Activated T-helper 1 cell treated with anti-CD3 and anti-CD28 coated beads, Interleukin-12 subunit alpha, Interleukin-12 subunit beta, Interleukin-2, Interleukin-4 antibody, amounts not matched to agents 30 ng/mL and 10 ng/mL and 1 ng/mL, durations not matched to agents 14 hours and 24 hours and 36 hours (primary cell): ENCODE data around the gene KDM4C. TPM values are rescaled to one million over a fixed set of nuclear protein-coding genes. Genes with fewer than 3 reads are reported as not detected.

ENCODE experiments used
- DNase-seq: peaks from one replicate; pipeline ENCODE4 v3.0.0; 2021; ENCODE audit warnings: low spot score
- H3K27ac Mint-ChIP-seq: one replicate; pipeline ENCODE4 v1.8.0; 2021; ENCODE audit warnings: mild to moderate bottlenecking, mixed read lengths
- H3K27me3 Mint-ChIP-seq: one replicate; pipeline ENCODE4 v1.8.0; 2022; ENCODE audit warnings: mild to moderate bottlenecking, moderate library complexity, mixed read lengths; ENCODE audit not compliant: insufficient read depth
- H3K36me3 Mint-ChIP-seq: one replicate; pipeline ENCODE4 v1.8.0; 2021; ENCODE audit warnings: low read depth, mixed read lengths
- H3K4me1 Mint-ChIP-seq: one replicate; pipeline ENCODE4 v1.8.0; 2021; ENCODE audit warnings: low read depth, mixed read lengths
- H3K4me3 Mint-ChIP-seq: one replicate; pipeline ENCODE4 v1.8.0; 2021; ENCODE audit warnings: mild to moderate bottlenecking, moderate library complexity, mixed read lengths
- H3K9me3 Mint-ChIP-seq: one replicate; pipeline ENCODE4 v1.8.0; 2021; ENCODE audit warnings: mixed read lengths
- intact Hi-C: fragments of 100-400 bp; cut with micrococcal nuclease; formaldehyde crosslinking; loops from one replicate; pipeline ENCODE4 v1.15.1; 2024
- total RNA-seq: library from RNA; stranded (reverse); gene quantifications from 2 replicates; pipeline ENCODE4 v1.2.3, GENCODE V29; 2022

KDM4C gene
- total RNA-seq, 1 donor from 2014 or later: 35.9 TPM

DNA sequence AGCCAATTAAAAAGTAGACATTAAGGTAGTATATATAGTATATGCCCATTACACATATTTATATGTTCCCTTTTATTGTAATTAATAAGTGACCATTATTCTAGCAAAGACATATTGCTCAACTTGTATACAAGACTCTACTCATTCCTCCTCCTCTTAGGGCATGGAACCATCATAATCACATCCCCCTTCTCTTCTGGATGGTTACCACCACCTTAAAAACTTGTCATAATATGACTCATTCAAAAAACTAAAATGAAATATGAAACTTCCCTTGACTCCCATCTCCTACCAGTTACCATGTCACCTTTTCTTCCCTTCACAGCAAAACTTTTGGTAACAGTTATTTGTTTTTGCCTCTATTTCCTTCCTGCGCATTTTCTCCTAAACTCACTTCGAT lies 438.7 kb downstream of the KDM4C start:
- Mint-ChIP-seq H3K9me3 (no peaks in the 10 kb centered on the region), H3K27ac (no peak overlapping the region), H3K27me3 (peaks cover 9% of the 10 kb centered on the region), H3K36me3 (no peaks in the 10 kb centered on the region), H3K4me3 (no peak overlapping the region), H3K4me1 (peaks cover 6% of the 10 kb centered on the region)
- intact Hi-C loops: no loop called here
- no peak for DNase-seq

- no peaks in the 10 kb centered on the region for H3K9me3 Mint-ChIP-seq
- no peak overlapping the region for H3K4me3 Mint-ChIP-seq
These were observed 443.4 kb downstream of the KDM4C start for GRCh38 chr9:7201196-7201595.

GRCh38 chr9:7205806-7206205 lies 448.0 kb downstream of the KDM4C start:
- intact Hi-C loops: no loop called here
- Mint-ChIP-seq H3K27ac (no peak overlapping the region), H3K27me3 (peaks cover 28% of the 10 kb centered on the region), H3K36me3 (no peaks in the 10 kb centered on the region), H3K9me3 (no peaks in the 10 kb centered on the region), H3K4me1 (no peaks in the 10 kb centered on the region), H3K4me3 (no peak overlapping the region)
- DNase-seq: no peak

More at GRCh38 chr9:7201196-7201595, 443.4 kb downstream of the KDM4C start:
- H3K36me3 Mint-ChIP-seq: no peaks in the 10 kb centered on the region
- H3K27ac Mint-ChIP-seq: no peak overlapping the region
- intact Hi-C loops: no loop called here
- no peak for DNase-seq
- H3K27me3 Mint-ChIP-seq: peaks cover 10% of the 10 kb centered on the region
- peaks cover 6% of the 10 kb centered on the region for H3K4me1 Mint-ChIP-seq

DNA sequence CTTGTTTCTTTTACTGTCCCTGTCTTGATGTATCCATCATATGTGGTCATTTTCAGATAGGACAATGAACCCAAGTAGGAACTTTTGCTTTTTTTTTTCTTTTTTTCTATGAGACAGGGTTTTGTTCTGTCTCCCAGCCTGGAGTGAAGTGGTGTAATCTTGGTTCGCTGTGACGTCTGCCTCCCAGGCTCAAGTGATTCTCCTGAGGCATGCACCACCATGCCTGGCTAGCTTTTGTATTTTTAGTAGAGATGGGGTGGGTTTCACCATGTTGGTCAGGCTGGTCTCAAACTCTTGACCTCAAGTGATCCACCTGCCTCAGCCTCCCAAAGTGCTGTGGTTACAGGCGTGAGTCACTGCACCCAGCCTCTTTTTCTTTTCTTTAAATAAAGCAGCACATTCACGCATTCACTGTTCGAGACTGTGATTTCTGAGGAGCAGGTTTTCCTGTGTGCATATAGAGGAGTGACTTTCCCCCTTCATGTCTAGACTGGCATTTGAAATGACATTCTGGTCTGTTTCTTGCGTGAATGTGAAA lies 448.5 kb downstream of the KDM4C start:
- Mint-ChIP-seq H3K27ac (no peak overlapping the region), H3K9me3 (no peaks in the 10 kb centered on the region), H3K4me1 (no peaks in the 10 kb centered on the region), H3K36me3 (no peaks in the 10 kb centered on the region), H3K27me3 (peaks cover 28% of the 10 kb centered on the region), H3K4me3 (no peak overlapping the region)
- intact Hi-C loops: no loop called here
- DNase-seq: no peak

DNA sequence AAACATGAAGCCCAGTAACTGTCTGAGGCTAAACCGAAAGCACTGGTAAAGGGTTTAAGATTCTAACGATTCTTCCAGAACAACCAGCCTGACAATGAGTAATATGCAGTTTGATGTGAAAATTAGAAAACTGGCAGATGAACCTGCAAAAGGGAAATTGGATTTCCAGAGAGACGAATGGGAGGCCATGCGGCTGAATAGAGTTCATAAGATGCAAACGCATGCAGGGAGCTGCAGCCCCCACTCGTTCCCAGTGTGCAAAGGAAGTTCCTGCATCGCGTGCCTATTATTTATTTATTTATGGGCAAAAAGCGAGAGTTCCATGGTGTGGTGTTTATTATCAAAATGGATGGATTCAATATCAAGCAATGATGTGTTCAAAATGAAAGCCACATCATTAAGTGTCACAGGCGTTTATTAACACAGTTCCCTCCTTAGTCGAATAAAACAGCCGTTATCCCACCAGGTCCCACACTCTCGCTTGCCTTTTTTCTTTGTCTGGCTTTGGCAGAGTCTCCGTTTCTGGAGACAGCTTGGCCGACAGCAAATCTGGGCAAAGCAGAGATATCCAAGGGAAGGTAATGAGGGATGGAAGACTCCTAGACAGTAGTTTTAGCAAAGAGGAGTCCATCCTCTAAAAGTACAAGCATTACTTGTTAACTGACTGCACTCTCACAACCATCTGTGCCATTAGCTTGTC lies 451.4 kb downstream of the KDM4C start:
- H3K9me3 Mint-ChIP-seq: no peaks in the 10 kb centered on the region
- H3K4me3 Mint-ChIP-seq: no peak overlapping the region
- peaks cover 34% of the 10 kb centered on the region for H3K27me3 Mint-ChIP-seq
- intact Hi-C loops: no loop called here
- H3K36me3 Mint-ChIP-seq: no peaks in the 10 kb centered on the region
- peaks cover 15% of the 10 kb centered on the region for H3K4me1 Mint-ChIP-seq
- no peak overlapping the region for H3K27ac Mint-ChIP-seq
- DNase-seq: no peak

GRCh38 chr9:7209990-7210389 lies 452.2 kb downstream of the KDM4C start:
- Mint-ChIP-seq H3K4me1 (peaks cover 15% of the 10 kb centered on the region), H3K4me3 (no peak overlapping the region), H3K36me3 (no peaks in the 10 kb centered on the region), H3K27ac (no peak overlapping the region), H3K9me3 (no peaks in the 10 kb centered on the region), H3K27me3 (peaks cover 34% of the 10 kb centered on the region)
- intact Hi-C loops: loop anchor here (10.0 kb wide), 2 partner anchors 315 to 765 kb away; no protein-coding TSS in a partner anchor
- DNase-seq: no peak

GRCh38 chr9:7210854-7211637 lies 453.3 kb downstream of the KDM4C start:
- intact Hi-C loops: loop anchor here (10.0 kb wide), 2 partner anchors 316 to 764 kb away; no protein-coding TSS in a partner anchor
- no peak overlapping the region for H3K4me3 Mint-ChIP-seq
- H3K27ac Mint-ChIP-seq: no peak overlapping the region
- peaks cover 33% of the 10 kb centered on the region for H3K27me3 Mint-ChIP-seq
- no peaks in the 10 kb centered on the region for H3K9me3 Mint-ChIP-seq
- peaks cover 18% of the 10 kb centered on the region for H3K4me1 Mint-ChIP-seq
- no peaks in the 10 kb centered on the region for H3K36me3 Mint-ChIP-seq
- no peak for DNase-seq

GRCh38 chr9:7211657-7212056 lies 453.9 kb downstream of the KDM4C start:
- no peak for DNase-seq
- Mint-ChIP-seq H3K4me3 (no peak overlapping the region), H3K36me3 (no peaks in the 10 kb centered on the region), H3K27me3 (peaks cover 31% of the 10 kb centered on the region), H3K27ac (no peak overlapping the region), H3K9me3 (no peaks in the 10 kb centered on the region), H3K4me1 (peaks cover 24% of the 10 kb centered on the region)
- intact Hi-C loops: loop anchor here (10.0 kb wide), 2 partner anchors 317 to 763 kb away; no protein-coding TSS in a partner anchor

DNA sequence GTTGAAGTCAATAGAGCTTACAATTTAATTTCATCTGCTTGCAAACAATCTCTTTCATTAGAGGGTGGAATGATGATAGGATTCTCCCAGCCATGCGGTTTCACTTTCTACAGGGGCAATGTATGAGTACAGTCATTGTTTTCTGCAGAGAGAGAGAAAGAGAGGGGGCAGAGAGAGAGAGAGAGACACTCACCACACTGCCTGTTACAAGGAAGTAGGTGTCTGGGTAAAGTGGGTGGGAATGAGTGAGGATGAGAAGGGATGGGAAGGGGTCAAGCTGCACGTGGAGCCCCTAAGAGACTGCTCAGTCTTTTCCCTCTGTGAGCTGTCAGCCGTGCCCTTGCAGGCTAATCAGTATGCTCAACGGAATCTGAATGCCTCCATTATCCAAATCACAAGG lies 454.3 kb downstream of the KDM4C start:
- Mint-ChIP-seq H3K9me3 (peaks cover 3% of the 10 kb centered on the region), H3K27me3 (peaks cover 32% of the 10 kb centered on the region), H3K4me3 (no peak overlapping the region), H3K27ac (no peak overlapping the region), H3K4me1 (peaks cover 29% of the 10 kb centered on the region), H3K36me3 (peaks cover under 1% of the 10 kb centered on the region)
- no peak for DNase-seq
- intact Hi-C loops: loop anchor here (10.0 kb wide), 2 partner anchors 317 to 763 kb away; no protein-coding TSS in a partner anchor

GRCh38 chr9:7216004-7216841 lies 458.4 kb downstream of the KDM4C start:
- H3K27me3 Mint-ChIP-seq: peaks cover 24% of the 10 kb centered on the region

DNA sequence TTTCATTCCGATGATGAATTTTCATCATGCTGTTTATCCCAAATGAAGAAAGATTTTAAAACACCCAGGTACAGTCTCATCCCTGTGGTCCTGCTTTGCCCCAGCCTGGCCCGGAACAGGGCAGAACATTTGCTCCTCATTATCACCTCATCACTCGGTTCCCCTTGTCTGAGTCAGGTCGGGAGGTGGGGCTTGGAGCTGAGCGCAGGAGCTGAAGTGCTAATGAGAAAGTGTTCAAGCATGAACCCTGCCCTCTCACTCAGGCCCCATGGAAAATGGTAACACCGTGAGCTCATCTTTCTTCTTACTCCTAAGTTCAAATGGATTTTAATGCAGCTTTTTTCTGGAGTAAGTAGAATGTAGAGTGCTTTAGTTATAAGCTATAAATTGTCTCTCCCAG lies 466.2 kb downstream of the KDM4C start:
- H3K27me3 Mint-ChIP-seq: peaks cover 28% of the 10 kb centered on the region
- peaks cover 20% of the 10 kb centered on the region for H3K4me1 Mint-ChIP-seq
- no peak overlapping the region for H3K4me3 Mint-ChIP-seq
- no peak overlapping the region for H3K27ac Mint-ChIP-seq
- no peaks in the 10 kb centered on the region for H3K36me3 Mint-ChIP-seq
- DNase-seq: no peak
- H3K9me3 Mint-ChIP-seq: peaks cover 22% of the 10 kb centered on the region
- intact Hi-C loops: no loop called here

More at GRCh38 chr9:7216004-7216841, 458.4 kb downstream of the KDM4C start:
- Mint-ChIP-seq H3K4me3 (peak overlapping the region; percentile 27), H3K27ac (peak overlapping the region; percentile 52), H3K36me3 (peaks cover 7% of the 10 kb centered on the region), H3K4me1 (peaks cover 38% of the 10 kb centered on the region), H3K9me3 (peaks cover 27% of the 10 kb centered on the region)
- DNase-seq: peak; percentile 59
- intact Hi-C loops: loop anchor here (1.0 to 10.0 kb wide), 4 partner anchors 82 to 759 kb away; no protein-coding TSS in a partner anchor
